ENCODE results near the gene OR5K2. TPM values are rescaled to one million over a fixed set of nuclear protein-coding genes. Genes with fewer than 3 reads are reported as not detected.

The OR5K2 gene
- total RNA-seq, 1 experiment from 2014 or later: not detected

DNA sequence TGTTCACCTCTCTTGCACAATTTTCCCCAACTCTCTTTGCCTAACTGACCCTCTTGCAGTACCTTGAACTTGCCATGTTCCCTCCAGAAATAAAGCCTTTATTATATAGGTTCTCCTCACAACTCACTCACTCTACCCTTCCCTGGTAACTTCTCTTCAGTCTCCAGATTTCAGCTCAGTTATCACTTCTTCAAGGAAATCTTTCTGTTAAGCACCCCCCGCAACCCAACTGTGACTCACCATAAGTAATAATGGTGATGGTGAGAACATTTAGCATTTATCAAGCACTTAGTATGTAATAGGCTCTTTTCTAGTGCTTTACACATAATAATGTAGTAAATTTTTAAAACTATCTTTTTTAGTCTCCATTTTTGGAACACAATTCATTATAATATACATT is 42.6 kb upstream of the OR5K2 start (continued):
- TF ChIP-seq, protein P1, sequence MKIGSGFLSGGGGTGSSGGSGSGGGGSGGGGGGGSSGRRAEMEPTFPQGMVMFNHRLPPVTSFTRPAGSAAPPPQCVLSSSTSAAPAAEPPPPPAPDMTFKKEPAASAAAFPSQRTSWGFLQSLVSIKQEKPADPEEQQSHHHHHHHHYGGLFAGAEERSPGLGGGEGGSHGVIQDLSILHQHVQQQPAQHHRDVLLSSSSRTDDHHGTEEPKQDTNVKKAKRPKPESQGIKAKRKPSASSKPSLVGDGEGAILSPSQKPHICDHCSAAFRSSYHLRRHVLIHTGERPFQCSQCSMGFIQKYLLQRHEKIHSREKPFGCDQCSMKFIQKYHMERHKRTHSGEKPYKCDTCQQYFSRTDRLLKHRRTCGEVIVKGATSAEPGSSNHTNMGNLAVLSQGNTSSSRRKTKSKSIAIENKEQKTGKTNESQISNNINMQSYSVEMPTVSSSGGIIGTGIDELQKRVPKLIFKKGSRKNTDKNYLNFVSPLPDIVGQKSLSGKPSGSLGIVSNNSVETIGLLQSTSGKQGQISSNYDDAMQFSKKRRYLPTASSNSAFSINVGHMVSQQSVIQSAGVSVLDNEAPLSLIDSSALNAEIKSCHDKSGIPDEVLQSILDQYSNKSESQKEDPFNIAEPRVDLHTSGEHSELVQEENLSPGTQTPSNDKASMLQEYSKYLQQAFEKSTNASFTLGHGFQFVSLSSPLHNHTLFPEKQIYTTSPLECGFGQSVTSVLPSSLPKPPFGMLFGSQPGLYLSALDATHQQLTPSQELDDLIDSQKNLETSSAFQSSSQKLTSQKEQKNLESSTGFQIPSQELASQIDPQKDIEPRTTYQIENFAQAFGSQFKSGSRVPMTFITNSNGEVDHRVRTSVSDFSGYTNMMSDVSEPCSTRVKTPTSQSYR (CRISPR knock-in tag; IDR thresholded peaks at IDR 0.05): no peak

DNA sequence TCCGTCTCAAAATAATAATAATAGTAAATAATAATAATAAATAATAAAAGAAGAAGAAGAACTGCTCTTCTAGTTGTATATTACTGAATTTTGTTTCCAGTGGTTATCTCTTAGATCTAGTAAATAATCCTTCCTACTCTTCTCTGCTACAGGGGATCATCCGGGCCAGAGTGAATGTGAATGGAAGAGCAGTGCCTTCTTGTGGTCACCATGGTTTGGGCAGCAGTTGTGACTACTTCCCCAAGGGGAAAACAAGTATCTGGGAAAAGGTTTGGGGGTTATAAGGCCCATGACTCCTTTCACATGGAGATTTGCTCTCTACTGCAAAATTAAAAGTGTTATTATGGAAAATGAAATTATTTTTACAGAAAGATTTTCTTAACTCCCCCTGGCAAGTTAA is 39.9 kb upstream of the OR5K2 start:
- CTCF ChIA-PET: interaction anchor here (0.7 kb wide), 1 partner anchor 622 kb away, joined by 3 read pairs; no protein-coding TSS in a partner anchor

DNA sequence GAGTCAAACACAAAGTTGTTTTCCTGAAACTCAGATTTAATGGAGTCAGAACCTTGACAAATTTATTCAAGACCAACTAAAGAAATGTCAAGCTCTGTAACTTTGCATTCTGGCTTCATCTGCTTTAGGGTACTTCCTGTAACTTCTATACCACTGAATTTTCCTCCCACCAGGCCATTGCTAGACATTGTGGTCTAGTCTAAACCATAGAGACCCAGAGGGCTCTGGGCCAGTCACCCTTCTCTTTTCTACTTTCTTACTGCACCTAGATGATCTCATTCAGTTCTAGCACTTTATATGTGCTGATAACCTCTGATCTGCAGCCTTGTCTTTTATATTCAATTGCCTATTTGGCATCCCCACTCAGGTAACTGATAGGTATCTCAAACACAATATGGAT is 37.3 kb upstream of the OR5K2 start:
- no peaks in the 10 kb centered on the region for H3K4me1 Mint-ChIP-seq
- ATAC-seq (no peak), DNase-seq (ENCODE audit: low spot score) (no peak)
- TF ChIP-seq FOXP1 (CRISPR knock-in tag; IDR thresholded peaks at IDR 0.05; ENCODE audit: borderline replicate concordance) (no peak), NR2C2 (CRISPR knock-in tag; IDR thresholded peaks at IDR 0.05) (no peak)
- TF ChIP-seq, protein P2, sequence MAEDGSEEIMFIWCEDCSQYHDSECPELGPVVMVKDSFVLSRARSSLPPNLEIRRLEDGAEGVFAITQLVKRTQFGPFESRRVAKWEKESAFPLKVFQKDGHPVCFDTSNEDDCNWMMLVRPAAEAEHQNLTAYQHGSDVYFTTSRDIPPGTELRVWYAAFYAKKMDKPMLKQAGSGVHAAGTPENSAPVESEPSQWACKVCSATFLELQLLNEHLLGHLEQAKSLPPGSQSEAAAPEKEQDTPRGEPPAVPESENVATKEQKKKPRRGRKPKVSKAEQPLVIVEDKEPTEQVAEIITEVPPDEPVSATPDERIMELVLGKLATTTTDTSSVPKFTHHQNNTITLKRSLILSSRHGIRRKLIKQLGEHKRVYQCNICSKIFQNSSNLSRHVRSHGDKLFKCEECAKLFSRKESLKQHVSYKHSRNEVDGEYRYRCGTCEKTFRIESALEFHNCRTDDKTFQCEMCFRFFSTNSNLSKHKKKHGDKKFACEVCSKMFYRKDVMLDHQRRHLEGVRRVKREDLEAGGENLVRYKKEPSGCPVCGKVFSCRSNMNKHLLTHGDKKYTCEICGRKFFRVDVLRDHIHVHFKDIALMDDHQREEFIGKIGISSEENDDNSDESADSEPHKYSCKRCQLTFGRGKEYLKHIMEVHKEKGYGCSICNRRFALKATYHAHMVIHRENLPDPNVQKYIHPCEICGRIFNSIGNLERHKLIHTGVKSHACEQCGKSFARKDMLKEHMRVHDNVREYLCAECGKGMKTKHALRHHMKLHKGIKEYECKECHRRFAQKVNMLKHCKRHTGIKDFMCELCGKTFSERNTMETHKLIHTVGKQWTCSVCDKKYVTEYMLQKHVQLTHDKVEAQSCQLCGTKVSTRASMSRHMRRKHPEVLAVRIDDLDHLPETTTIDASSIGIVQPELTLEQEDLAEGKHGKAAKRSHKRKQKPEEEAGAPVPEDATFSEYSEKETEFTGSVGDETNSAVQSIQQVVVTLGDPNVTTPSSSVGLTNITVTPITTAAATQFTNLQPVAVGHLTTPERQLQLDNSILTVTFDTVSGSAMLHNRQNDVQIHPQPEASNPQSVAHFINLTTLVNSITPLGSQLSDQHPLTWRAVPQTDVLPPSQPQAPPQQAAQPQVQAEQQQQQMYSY (CRISPR knock-in tag; IDR thresholded peaks at IDR 0.05): no peak
- TF ChIP-seq, protein P3, sequence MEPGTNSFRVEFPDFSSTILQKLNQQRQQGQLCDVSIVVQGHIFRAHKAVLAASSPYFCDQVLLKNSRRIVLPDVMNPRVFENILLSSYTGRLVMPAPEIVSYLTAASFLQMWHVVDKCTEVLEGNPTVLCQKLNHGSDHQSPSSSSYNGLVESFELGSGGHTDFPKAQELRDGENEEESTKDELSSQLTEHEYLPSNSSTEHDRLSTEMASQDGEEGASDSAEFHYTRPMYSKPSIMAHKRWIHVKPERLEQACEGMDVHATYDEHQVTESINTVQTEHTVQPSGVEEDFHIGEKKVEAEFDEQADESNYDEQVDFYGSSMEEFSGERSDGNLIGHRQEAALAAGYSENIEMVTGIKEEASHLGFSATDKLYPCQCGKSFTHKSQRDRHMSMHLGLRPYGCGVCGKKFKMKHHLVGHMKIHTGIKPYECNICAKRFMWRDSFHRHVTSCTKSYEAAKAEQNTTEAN (CRISPR knock-in tag; IDR thresholded peaks at IDR 0.05): no peak
- POLR2A ChIA-PET: no interaction called here
- H3K9me3 Mint-ChIP-seq: peaks cover 14% of the 10 kb centered on the region
- no peaks in the 10 kb centered on the region for H3K36me3 Mint-ChIP-seq
- no peak overlapping the region for H3K4me3 Mint-ChIP-seq
- no peaks in the 10 kb centered on the region for H3K27me3 Mint-ChIP-seq (ENCODE audit: low read depth)
- CTCF ChIA-PET: no interaction called here
- H3K27ac Mint-ChIP-seq: no peak overlapping the region

More for the DNA sequence above, 39.9 kb upstream of the OR5K2 start:
- H3K27ac Mint-ChIP-seq: no peak overlapping the region
- POLR2A ChIA-PET: no interaction called here
- no peaks in the 10 kb centered on the region for H3K36me3 Mint-ChIP-seq
- ATAC-seq: peak; percentile 51; the same call in 1 of the 2 replicates
- H3K4me1 Mint-ChIP-seq: no peaks in the 10 kb centered on the region
- no peak overlapping the region for H3K4me3 Mint-ChIP-seq
- peaks cover 14% of the 10 kb centered on the region for H3K9me3 Mint-ChIP-seq
- H3K27me3 Mint-ChIP-seq (ENCODE audit: low read depth): no peaks in the 10 kb centered on the region
- no peak for DNase-seq (ENCODE audit: low spot score)
- TF ChIP-seq, protein P4, sequence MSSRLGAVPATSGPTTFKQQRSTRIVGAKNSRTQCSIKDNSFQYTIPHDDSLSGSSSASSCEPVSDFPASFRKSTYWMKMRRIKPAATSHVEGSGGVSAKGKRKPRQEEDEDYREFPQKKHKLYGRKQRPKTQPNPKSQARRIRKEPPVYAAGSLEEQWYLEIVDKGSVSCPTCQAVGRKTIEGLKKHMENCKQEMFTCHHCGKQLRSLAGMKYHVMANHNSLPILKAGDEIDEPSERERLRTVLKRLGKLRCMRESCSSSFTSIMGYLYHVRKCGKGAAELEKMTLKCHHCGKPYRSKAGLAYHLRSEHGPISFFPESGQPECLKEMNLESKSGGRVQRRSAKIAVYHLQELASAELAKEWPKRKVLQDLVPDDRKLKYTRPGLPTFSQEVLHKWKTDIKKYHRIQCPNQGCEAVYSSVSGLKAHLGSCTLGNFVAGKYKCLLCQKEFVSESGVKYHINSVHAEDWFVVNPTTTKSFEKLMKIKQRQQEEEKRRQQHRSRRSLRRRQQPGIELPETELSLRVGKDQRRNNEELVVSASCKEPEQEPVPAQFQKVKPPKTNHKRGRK (CRISPR knock-in tag; IDR thresholded peaks at IDR 0.05; ENCODE audit: borderline replicate concordance): no peak
- no peak for TF ChIP-seq JAZF1 (CRISPR knock-in tag; IDR thresholded peaks at IDR 0.05)
- TF ChIP-seq TCF7 (CRISPR knock-in tag; IDR thresholded peaks at IDR 0.05; ENCODE audit: low read depth): no peak
- TF ChIP-seq RELA (CRISPR knock-in tag; IDR thresholded peaks at IDR 0.05; ENCODE audit: borderline replicate concordance): no peak
- no peak for TF ChIP-seq ESRRA (CRISPR knock-in tag; IDR thresholded peaks at IDR 0.05; ENCODE audit: borderline replicate concordance)
- TF ChIP-seq OVOL2 (CRISPR knock-in tag; IDR thresholded peaks at IDR 0.05; ENCODE audit: borderline replicate concordance): no peak
- TF ChIP-seq CREM (CRISPR knock-in tag; IDR thresholded peaks at IDR 0.05): no peak
- TF ChIP-seq NR1H2 (CRISPR knock-in tag; IDR thresholded peaks at IDR 0.05): no peak
- no peak for TF ChIP-seq ZNF232 (CRISPR knock-in tag; IDR thresholded peaks at IDR 0.05)
- TF ChIP-seq SOX15 (CRISPR knock-in tag; IDR thresholded peaks at IDR 0.05): no peak
- TF ChIP-seq, protein P5, sequence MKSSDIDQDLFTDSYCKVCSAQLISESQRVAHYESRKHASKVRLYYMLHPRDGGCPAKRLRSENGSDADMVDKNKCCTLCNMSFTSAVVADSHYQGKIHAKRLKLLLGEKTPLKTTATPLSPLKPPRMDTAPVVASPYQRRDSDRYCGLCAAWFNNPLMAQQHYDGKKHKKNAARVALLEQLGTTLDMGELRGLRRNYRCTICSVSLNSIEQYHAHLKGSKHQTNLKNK (CRISPR knock-in tag; IDR thresholded peaks at IDR 0.05): no peak
- TF ChIP-seq, protein P6, sequence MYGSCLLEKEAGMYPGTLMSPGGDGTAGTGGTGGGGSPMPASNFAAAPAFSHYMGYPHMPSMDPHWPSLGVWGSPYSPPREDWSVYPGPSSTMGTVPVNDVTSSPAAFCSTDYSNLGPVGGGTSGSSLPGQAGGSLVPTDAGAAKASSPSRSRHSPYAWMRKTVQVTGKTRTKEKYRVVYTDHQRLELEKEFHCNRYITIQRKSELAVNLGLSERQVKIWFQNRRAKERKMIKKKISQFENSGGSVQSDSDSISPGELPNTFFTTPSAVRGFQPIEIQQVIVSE (CRISPR knock-in tag; IDR thresholded peaks at IDR 0.05; ENCODE audit: borderline replicate concordance): no peak
- no peak for TF ChIP-seq ZNF423 (CRISPR knock-in tag; IDR thresholded peaks at IDR 0.05)
- TF ChIP-seq ZNF396 (CRISPR knock-in tag; IDR thresholded peaks at IDR 0.05; ENCODE audit: borderline replicate concordance): no peak
- no peak for TF ChIP-seq TEAD4 (CRISPR knock-in tag; IDR thresholded peaks at IDR 0.05)
- TF ChIP-seq, protein P2 (CRISPR knock-in tag; IDR thresholded peaks at IDR 0.05): no peak
- TF ChIP-seq NR2C2 (CRISPR knock-in tag; IDR thresholded peaks at IDR 0.05): no peak
- TF ChIP-seq, protein P7, sequence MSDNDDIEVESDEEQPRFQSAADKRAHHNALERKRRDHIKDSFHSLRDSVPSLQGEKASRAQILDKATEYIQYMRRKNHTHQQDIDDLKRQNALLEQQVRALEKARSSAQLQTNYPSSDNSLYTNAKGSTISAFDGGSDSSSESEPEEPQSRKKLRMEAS (CRISPR knock-in tag; IDR thresholded peaks at IDR 0.05): no peak
- TF ChIP-seq MXD4 (CRISPR knock-in tag; IDR thresholded peaks at IDR 0.05; ENCODE audit: borderline replicate concordance): no peak

All from WTC11 (cell line).